SK-N-MC (cell line): ENCODE data around the gene RAB29.

ENCODE experiments used
- EZH2 ChIP-seq: fragments of 200-600 bp; sonication (generic); IDR thresholded peaks from one replicate; pipeline ENCODE4 v1.6.1; 2017; ENCODE audit warnings: antibody characterized with exemption
- POLR2AphosphoS5 ChIP-seq: IDR thresholded peaks from 2 replicates; pipeline ENCODE4 v1.6.1; 2012; ENCODE audit warnings: mild to moderate bottlenecking, low read depth, low read length, borderline replicate concordance

DNA sequence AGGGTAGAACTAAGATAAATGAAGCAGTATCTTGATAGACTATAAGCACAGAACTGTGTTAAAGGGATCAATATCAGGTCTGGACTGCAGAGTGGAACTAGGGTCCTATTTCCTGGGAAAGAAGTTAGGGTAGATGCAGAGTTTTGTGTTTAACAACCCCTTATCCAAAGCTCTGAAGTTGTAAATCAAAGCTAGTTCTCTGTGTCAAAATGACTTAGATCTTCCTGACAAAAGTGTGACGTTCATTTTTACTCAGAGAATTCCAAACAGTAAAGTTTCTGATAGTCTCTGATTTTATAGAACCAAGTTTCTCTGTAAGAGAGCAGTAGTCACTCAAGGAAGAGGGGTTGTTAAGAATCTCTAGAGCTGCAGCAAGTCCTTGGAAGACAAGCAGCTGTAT lies 33.6 kb downstream of the RAB29 start:
- no peak for TF ChIP-seq EZH2
- no peak for TF ChIP-seq POLR2AphosphoS5
